NOMO-1 (cell line): Measurements from ENCODE around the gene AK8.

ENCODE experiments used
- DNase-seq, 2 experiments: peaks; one replicate each; lab custom pipeline; 2025; ENCODE audit not compliant: unreplicated experiment in 2 of 2; lab: John Stamatoyannopoulos, UW

Gene AK8

DNA sequence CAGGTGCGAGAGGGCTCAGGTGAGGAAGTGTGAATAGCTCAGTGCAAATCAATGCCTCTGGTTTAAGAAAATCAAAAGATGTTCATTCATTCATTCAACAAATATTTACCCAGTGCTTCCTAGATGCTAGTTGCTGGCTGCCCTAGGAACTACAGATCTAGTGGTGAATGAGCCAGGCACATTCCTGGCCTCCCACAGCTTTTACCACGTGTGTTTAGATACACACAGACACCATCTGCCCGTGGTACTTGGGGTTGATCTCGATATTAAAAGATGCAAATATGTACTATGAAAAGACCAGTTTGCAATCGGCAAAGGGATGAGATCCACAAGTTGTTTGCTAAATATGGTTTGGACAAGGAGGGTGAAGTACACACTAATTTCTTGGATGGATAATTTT lies 129.6 kb downstream of the AK8 start:
- DNase-seq: no peak

DNA sequence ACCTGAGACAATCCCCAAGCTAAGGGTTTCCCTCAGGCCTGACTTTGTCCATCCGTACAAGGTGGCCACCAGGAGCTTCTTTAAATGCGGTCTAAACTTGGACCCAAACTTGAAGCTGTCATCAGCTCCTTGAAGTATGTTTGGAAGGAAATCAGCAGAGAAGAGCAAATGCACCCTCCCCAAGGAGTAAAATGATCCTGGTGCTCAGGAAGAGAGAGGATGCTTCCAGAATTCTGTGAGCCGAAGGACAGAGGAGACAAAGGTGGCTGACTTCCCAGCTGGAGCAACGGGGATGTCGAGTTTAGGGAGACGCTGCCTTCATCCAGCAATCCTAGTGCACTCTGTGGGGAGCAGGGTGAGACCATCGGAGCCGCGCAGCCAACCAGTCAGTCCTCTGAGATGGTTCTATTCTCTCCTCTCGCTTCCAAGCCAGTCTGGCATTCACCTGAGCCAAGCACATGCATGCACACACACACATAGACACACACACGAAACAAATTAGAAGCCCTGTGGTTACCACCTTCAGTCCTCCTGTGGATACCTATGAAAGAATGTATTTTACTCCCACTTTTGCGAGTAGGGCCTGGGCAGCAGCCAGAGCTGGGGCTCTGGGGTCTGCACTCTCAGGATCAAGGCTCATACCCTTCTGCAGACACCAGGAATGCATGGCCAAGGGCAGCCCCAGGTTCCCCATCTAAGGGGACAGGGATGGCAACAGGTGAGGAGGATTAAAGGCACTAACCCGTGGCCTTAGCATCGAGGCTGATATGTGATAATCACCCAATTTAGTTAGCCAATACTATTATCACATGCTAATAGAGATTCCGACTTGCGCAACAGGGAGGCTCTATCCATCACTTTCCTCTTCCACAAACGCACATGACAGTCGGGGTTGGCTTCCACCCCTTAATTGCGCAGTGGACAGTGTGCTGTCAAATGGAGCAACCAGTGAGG lies 132.1 kb downstream of the AK8 start:
- no peak for DNase-seq

DNA sequence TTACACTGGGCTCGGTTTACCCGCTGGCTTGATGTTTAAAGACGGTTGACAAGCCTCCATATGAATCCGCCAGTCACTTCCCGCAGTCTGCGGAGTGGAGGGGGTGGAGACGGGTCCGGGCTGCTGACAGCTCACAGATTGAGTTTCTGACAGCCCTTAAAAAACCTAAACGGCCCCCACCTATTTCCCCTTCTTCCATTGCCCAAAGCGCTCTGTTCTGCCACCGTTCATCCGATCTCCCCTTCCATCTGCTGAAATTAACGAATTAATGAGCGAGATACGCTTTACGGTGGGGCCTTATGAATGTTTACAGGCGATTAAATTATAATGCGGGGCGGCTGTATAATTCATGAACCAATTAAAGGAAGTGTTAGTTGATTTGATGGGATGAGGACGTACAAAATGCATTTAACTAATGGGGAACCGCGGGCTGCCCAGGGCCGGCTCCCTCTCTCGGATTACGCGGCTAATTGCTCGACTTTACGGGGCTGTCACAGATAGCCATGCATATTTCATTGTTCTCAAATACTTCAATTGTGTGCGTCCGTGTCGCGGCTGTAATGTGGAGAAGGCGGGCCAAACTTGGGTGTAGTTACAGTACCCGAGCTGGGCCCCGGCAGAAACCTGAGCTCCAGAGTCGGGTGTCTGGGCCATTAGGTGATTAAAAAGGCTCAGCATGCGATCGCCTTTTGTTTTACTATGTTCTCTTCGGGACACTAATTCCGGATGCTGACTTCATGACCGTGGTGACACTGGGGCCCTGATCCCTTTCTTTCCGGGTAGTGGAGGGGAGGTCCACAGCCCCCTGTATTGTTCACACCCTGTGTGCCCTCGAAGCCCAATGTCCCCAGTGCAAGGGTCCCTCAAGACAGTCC lies 133.0 kb downstream of the AK8 start:
- no peak for DNase-seq

DNA sequence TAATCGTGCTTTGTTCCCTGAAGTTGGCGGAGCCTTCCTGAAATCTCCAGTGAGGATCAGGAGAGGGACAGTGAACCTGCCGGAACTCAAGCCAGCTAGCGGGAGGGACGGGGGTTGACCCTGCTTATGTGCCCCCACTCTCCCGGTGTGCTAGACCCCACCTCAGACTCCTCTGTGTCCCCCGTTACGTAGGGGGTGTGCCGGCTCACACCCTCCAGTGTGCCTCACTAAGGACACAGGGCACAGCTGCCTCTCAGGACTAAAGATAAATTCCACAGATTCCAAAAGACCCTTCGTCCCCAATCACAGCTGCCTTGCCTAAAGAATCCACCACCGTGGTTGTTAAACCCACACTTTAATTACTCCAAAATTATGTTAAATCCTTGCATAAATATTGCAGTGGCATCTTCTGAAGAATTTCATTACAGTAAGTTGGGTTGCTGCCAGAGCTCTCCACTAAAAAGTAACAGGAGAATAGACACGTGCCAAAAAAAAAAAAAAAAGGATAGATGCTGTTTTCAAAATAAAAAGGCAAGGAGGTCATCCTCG lies 134.1 kb downstream of the AK8 start:
- no peak for DNase-seq

DNA sequence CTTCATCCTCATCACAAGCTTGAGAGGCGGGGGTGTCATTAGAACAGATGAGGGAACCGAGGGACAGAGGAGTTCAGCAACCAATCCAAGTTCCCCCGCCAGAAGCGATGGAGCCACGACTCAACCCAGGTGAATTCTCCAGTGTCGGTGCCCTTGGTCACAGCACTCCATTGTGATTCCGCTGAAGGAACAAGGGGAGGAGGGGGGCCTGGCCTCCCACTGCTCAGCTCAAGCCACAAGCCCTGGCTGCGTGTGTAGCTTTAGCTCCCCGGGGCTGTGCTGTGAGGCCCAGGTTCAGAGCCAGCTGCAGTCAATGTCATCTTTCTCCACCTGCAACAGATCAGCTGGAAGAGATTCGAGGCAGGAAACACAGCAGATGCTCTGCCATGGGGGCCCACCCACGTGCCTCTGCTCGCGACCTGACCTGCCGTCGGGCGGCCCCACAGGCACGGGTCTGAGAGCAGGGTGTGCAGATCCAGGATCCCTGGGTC lies 135.2 kb downstream of the AK8 start:
- DNase-seq: no peak

DNA sequence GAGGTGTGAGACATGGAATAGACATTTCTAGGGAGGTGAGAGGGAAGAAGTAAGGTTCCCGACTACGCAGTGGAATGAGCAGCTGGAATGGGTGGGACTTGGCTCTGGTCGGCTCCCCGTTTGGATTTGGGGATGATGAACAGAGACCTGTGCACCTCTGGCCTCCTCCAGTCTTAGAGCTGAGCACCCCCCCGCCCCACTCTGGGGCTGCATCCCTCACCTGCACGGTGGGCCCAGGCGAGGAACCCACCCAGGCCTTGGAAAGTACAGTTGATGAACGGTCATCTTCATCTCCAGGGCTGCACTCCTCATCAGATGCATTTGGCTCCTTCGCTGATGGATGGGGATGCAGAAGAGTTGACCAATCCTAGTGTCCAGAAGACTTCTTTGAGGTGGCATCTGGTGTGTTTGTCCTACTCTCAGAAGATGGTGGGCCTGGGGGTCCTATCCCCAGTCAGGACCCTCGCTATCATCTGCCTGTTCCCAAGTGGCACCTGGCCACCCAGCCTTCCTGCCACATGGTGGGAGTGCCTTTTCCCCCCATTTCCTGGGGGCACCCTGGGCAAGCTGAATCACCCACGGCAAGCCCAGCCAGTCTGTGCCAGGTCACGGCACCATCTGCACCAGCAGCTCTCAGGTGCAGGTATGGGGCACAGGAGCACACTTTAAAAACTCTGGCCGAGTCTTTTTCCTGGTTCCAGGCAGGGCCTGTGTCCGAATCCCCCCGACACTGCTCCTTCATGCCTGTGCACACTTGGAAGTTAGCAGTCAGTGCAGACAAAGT lies 137.4 kb downstream of the AK8 start:
- no peak for DNase-seq

DNA sequence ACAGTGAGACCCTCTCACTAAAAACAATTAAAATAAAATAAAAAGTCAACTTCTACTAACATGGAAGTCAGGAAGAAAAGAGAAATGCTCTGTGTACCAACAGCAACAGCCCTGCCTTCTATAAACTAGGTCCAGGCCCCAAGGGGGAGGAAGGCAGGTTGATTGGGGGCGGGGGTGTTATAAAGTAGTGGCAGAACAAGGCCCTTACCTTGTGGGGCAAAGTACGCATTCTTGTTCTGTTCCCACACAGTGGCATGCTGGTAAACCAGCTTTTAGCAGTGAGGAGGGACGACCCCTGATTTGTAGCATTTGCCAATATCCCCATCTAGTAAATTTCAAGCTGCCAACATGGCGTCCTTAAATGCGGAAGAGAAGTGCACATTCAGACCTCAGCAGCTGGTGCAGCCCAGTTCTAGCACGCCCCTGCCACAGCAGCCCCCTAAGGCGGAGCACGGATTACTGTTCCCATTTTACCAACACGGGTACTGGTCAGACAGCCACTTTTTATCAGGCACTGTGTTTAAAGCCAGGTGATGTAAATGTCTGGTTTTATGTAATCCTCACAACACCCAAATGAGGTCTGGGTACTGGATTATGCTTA lies 138.3 kb downstream of the AK8 start:
- DNase-seq: no peak

DNA sequence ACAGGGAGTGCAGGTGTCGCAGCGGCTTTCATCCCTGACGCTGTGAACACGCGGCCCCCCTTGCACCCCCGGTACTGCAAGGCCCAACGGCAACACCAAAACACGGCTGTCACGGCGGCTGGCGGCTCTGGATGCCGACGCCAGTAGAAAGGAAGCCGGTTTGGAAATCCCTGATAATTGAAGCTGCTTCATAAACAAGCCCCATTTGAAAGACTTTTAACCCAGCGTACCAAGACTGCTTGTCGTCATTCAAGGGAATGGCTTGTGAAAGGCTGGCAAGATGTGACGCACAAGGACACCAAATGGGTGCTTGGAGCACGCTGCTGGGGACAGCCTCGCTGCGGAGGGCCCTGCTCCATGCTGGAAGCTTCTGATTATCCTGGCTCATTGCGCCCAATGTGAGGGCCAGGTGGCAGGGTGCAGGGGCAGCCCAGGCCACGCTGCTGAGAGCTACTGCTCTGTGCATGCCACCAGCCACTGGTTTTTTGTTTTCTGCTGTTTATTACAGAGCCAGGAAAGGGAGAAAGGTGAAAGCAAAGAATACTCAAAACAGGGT lies 144.7 kb downstream of the AK8 start:
- DNase-seq: no peak

DNA sequence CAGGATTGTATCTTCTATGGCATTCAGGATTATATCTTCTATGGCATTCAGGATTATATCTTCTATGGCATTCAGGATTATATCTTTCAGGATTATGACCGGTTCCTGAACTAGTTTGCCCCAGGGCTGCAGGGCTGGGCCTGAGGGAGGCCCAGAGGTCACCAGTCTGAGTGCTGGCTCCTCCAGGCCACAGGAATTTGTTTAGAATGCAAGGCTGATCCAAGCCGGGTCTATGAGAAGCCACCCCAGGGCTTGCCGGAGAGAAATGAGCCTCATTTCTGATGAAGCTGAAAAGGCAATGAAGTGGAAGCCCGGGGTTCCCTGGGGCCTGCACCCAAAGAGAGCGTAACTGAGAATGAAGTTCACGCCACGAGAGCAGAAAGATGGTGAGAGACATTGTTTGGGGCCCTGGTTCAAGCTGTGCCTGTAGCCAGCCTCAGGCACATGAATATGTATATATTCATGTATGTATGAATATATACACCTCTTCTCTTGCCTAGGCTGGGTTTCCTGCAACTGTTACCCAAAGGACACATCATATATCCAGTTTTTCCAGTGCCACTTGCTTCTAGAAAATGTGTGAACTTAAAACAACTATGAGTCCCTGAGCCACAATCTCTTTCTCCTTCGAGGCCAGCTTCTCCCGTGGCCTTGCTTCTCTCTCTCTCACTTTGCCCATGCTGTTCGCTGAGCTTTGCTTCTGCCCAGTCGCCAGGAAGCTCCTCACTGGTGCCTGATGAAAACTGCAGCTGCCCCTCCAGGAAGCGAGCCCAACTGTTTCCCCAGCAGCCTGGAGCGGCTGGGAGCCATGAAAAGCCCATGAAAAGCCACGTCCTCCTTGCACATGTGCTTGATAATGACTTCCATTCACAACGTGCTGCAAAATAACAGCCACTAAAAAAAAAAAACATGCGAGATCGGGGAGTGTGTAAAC lies 145.5 kb downstream of the AK8 start:
- no peak for DNase-seq

DNA sequence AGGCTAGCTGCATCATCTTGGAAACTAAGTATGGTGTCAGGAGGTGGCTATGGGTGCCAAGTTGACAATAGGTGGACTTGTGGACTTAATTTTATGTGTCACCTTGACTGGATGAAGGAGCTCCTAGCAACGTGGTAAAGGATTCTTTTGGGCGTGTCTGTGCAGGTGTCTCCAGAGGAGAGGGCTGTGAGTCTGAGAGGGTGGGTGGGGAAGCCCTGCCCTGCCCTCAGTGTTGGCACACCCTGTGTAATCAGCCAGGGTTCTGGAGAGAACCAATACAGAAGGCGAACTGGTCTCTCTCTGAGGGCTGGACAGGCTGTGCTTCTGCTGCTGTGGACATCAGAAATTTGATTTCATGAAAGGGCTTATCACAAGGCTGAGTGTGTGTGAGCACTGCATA lies 146.9 kb downstream of the AK8 start:
- DNase-seq: no peak

DNA sequence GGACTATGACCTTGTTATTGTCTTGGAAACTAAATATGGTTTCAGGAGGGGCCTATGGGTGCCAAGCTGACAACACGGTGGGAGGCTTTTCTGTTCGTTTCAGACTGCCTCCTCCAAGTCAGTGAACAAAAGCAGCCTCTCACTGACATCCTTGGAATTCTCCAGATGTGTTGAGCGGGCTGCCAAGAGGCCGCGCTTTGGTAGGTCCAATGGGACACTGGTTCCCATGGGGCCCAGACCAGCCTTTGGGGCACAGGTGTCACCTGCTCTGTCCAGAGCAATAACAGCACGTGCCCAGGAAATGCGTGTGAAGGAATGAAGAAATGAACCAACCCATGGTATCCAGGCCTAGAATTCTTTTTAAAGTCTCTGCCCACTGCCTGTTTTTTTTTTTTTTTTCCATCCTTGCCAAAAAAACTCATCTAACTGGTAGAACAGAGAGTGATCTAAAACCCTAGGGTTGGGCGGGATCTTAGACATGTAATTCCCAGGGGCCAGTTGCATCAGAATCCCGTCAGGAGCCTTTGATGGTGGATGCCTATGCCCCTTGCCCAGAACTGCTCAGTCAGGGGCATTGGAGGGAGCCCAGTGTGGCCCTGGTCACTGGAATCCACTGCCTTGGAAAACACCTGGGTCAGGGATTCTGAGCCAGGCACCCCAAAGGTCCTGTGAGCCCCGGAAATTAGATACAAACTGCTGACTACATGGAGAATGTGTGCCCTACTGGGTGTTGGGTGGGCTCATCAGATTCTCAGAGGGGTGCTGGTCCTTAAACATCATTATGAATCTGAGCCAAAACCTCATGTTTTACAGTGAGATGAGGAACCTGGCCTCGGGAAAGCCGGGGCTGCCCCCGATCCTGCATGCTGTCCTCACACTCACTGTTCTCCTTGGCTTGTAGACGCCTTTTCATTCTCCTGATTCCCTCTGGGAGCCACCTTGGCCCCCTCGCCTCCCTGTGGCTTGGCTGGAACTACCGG lies 147.7 kb downstream of the AK8 start:
- no peak for DNase-seq

DNA sequence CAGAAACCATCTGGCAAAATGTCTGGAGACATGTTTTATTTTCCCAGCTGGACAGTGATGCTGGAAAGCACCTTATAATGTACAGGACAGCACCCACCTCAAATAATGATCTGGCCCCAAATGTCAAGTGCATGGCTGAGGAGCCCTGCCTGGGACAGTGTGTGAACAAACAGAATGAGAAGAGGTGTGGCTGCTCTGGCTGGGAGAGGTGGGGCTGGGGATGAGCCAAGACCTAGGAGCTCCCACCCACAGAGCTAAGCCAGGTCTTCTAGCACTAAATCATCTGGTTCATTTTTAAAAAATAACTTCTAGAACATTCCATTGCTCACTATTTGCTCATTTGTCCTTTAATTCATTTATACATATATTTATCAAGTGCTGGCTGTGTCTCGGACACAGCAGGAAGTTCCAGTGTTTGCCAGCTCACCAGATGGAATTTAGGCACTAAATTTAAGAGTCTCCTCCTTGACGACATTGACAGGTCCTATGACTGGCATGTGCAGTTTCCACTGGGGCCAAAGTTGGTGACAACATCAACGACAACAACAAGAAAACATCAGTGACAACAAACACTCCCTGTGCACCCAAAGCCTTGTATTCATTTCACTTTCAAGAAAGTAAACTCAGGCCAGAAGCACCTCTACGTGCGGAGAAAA lies 148.7 kb downstream of the AK8 start:
- DNase-seq: no peak

DNA sequence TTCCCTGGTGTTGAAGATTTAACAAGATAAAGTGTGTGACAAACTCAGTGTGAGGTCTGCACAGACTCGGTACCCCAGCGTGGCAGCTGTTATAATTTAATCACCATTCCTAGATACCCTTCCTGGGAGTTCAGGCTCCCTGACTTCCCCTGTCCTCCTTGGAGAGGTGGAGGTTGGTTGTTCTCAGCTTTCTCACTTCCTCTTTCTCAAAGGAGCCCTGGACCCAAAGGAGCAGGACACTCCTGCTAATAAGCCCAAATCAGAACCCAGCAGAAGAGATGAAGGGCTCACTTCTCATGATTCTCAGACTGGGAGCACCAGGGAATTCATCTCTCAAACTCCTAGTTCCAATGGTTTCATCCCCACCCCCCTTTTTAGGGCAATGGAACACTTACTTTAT lies 149.6 kb downstream of the AK8 start:
- no peak for DNase-seq

DNA sequence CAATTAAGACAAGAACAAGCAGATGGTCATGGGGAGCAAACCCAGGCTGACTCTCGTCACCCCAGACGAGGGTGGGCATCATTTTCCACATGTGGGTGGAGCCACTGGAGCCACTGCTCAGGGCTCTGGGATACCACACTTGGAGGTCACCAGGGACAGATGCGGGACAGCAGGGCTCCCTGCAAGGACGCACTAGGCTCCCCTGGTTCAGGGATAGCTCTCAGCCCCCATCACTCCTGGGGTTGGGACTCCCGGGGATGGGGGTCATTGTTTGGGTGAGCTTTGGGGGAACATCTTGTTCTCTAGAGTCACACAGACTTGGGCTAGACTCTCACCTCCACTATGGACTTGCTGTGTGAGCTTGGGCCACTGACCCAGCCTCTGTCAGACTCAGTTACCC lies 150.0 kb downstream of the AK8 start:
- DNase-seq: no peak

DNA sequence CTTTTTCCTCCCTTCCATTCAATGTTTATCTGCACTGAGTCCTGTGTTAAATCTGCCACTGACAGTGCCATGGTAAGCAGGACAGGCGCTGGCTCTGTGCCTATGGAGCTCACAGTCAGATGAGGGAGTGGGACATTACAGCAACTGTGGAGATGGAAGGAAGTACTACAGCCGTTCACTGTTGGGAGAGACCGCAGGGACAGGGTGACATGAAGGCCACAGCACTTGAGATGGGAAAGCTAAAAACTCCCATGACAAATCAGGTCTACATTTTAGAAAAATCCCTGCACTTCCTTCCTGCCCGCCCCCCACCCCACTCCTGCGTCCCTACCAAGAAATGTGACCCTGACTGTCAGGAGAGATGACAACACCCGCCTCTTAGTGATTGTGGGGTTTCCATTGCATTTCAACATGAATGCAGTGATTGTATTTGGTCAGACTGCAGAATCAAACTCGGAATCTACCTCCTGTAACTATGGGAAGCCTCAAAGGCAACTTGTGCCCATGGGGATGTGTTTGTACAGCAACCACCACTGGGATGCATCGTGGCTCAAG lies 151.4 kb downstream of the AK8 start:
- no peak for DNase-seq

DNA sequence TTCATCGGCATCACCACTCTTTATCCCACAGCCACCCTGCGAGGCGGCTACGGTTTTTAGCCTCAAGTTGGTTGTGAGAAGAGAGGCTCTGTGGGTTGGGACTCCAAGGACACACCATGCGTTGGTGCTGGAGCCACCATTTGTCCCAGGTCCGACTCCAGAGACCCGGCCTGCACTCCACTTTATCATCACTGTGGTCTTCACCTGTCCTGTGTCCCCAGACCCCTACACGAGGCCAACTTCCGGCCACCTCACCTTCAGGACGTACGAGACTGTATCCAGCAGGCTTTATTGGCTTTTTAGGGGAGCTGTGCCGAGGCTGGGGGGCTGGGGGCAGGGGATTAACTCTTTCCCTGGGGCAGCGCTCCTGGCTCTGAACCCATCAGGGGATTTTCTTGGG lies 152.8 kb downstream of the AK8 start:
- DNase-seq: no peak

DNA sequence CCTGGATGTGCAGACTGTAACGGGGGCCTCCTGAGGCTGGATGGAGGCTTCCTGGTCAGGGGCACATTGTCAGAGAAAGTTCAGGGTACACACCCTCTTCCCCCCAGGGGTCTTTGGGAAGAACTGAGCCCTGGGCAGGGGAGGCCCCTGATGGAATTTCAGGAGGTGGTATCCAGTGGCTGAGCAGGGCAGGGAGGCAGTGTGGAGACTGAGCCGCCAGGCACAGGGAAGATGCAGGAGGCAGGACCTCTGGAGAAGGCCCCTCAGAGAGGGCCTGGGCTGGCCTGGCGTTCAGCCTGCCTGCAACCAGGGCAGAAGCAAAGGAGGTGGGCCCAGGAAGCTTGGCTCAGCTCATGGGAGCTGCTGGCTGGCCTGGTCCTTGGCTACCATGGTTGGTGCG lies 154.3 kb downstream of the AK8 start:
- DNase-seq: no peak
